Measurements from ENCODE around the gene SLC12A8. TPM values are rescaled to one million over a fixed set of nuclear protein-coding genes. Genes with fewer than 3 reads are reported as not detected.

SLC12A8 gene
- total and polyA plus RNA-seq, 2 donors (not counting 1 experiment from before 2014, with no cell fraction given): 0.57 to 1.1 TPM

GRCh38 chr3:125050488-125051090, 162.0 kb downstream of the SLC12A8 start:
- Histone ChIP-seq H3K4me1 (ENCODE audit: control insufficient read depth in 2 of 2, insufficient read depth in 2 of 2, low read length in 2 of 2) (peaks cover 31 to 39% of the 10 kb centered on the region in 2 donors), H3K27me3 (replicated peaks in 1 of 4; ENCODE audit: control extremely low read depth in 1 of 4, control insufficient read depth in 3 of 4, insufficient read depth in 4 of 4, low read length in 3 of 4) (no peaks in the 10 kb centered on the region), H4K20me1 (ENCODE audit: control insufficient read depth, insufficient read depth, low read length, poor library complexity, severe bottlenecking) (no peaks in the 10 kb centered on the region), H3K4me2 (replicated peaks; ENCODE audit: low read depth, low read length, poor library complexity, severe bottlenecking) (no peak overlapping the region), H3K27ac (ENCODE audit: low read length in 2 of 2) (no peak overlapping the region), H3K4me3 (ENCODE audit: control extremely low read depth in 1 of 5, extremely low read depth in 1 of 5, insufficient read depth in 1 of 5, low read depth in 2 of 5, low read length in 4 of 5) (no peak overlapping the region), H3K9ac (ENCODE audit: low read length) (no peak overlapping the region), H2AFZ (ENCODE audit: insufficient read depth, low read depth, low read length, poor library complexity, severe bottlenecking) (no peak overlapping the region), H3K36me3 (replicated peaks in 1 of 2; ENCODE audit: control extremely low read depth in 1 of 2, control insufficient read depth in 1 of 2, extremely low read depth in 1 of 2, insufficient read depth in 2 of 2, low read length in 1 of 2) (no peaks in the 10 kb centered on the region), H3K79me2 (ENCODE audit: control insufficient read depth, insufficient read depth, low read length) (peaks cover 16% of the 10 kb centered on the region), H3K9me3 (ENCODE audit: control extremely low read depth in 1 of 3, control insufficient read depth in 2 of 3, insufficient read depth in 1 of 3, low read length in 2 of 3) (no peaks in the 10 kb centered on the region)
- peaks cover 37% of the 10 kb centered on the region for H3K4me1 Mint-ChIP-seq
- H3K4me3 Mint-ChIP-seq: no peak overlapping the region
- CTCF ChIA-PET: no interaction called here
- no peak for TF ChIP-seq EZH2 (IDR thresholded peaks at IDR 0.05; ENCODE audit: borderline replicate concordance, insufficient read depth, low read depth, low read length, poor library complexity, severe bottlenecking)
- TF ChIP-seq, protein P1, sequence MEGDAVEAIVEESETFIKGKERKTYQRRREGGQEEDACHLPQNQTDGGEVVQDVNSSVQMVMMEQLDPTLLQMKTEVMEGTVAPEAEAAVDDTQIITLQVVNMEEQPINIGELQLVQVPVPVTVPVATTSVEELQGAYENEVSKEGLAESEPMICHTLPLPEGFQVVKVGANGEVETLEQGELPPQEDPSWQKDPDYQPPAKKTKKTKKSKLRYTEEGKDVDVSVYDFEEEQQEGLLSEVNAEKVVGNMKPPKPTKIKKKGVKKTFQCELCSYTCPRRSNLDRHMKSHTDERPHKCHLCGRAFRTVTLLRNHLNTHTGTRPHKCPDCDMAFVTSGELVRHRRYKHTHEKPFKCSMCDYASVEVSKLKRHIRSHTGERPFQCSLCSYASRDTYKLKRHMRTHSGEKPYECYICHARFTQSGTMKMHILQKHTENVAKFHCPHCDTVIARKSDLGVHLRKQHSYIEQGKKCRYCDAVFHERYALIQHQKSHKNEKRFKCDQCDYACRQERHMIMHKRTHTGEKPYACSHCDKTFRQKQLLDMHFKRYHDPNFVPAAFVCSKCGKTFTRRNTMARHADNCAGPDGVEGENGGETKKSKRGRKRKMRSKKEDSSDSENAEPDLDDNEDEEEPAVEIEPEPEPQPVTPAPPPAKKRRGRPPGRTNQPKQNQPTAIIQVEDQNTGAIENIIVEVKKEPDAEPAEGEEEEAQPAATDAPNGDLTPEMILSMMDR (IDR thresholded peaks at IDR 0.05): no peak
- POLR2A ChIA-PET: no interaction called here
- no peak overlapping the region for H3K27ac Mint-ChIP-seq
- WGBS (ENCODE audit: insufficient coverage): 97% methylated on average over 3 of the region's 6 CpGs
- intact Hi-C loops (cut with micrococcal nuclease): loop anchor here (10.0 kb wide), 1 partner anchor 544 kb away; the partner anchor contains the start of gene OSBPL11
- H3K27me3 Mint-ChIP-seq: no peaks in the 10 kb centered on the region
- ATAC-seq (ENCODE audit: low read depth) (no peak), DNase-seq (no peak)
- H3K9me3 Mint-ChIP-seq (ENCODE audit: insufficient read depth): no peaks in the 10 kb centered on the region

DNA sequence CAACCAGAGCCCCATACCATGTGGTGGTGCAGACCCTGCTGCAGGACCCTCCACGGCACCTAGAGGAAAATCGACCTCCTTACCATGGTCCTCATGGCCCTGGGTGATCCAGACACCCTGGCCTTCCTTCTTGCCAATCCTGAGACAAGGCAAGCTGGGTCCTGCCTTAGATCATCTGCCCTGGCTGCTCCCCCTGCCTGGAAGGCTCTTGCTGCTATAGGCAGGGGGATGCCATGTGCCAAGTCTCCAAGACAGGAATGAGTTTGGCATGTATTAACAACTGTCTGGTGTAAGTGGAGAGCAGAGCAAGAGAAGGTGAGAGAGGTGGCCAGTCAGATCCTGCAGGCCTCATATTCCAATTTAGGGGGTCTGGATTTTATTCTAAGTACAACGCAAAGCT, 164.3 kb downstream of the SLC12A8 start:
- no peak for ATAC-seq (ENCODE audit: low read depth)
- ChIA-PET CTCF (interaction anchor here (1.2 kb wide), 1 partner anchor 11 kb away, joined by 4 read pairs; no protein-coding TSS in a partner anchor), POLR2A (no interaction called here)
- Mint-ChIP-seq H3K27ac (no peak overlapping the region), H3K4me1 (peaks cover 20% of the 10 kb centered on the region), H3K4me3 (no peak overlapping the region), H3K9me3 (ENCODE audit: insufficient read depth) (no peaks in the 10 kb centered on the region), H3K27me3 (no peaks in the 10 kb centered on the region)
- Histone ChIP-seq H3K27ac (ENCODE audit: low read length in 2 of 2) (no peak overlapping the region), H2AFZ (ENCODE audit: insufficient read depth, low read depth, low read length, poor library complexity, severe bottlenecking) (no peak overlapping the region), H3K9ac (ENCODE audit: low read length) (no peak overlapping the region), H3K27me3 (replicated peaks in 1 of 4; ENCODE audit: control extremely low read depth in 1 of 4, control insufficient read depth in 3 of 4, insufficient read depth in 4 of 4, low read length in 3 of 4) (no peaks in the 10 kb centered on the region), H3K4me2 (replicated peaks; ENCODE audit: low read depth, low read length, poor library complexity, severe bottlenecking) (no peak overlapping the region), H3K9me3 (ENCODE audit: control extremely low read depth in 1 of 3, control insufficient read depth in 2 of 3, insufficient read depth in 1 of 3, low read length in 2 of 3) (no peaks in the 10 kb centered on the region), H4K20me1 (ENCODE audit: control insufficient read depth, insufficient read depth, low read length, poor library complexity, severe bottlenecking) (no peaks in the 10 kb centered on the region), H3K4me1 (ENCODE audit: control insufficient read depth in 2 of 2, insufficient read depth in 2 of 2, low read length in 2 of 2) (peaks cover 21 to 22% of the 10 kb centered on the region in 2 donors), H3K4me3 (ENCODE audit: control extremely low read depth in 1 of 5, extremely low read depth in 1 of 5, insufficient read depth in 1 of 5, low read depth in 2 of 5, low read length in 4 of 5) (no peak overlapping the region), H3K79me2 (ENCODE audit: control insufficient read depth, insufficient read depth, low read length) (peaks cover 20% of the 10 kb centered on the region), H3K36me3 (replicated peaks in 1 of 2; ENCODE audit: control extremely low read depth in 1 of 2, control insufficient read depth in 1 of 2, extremely low read depth in 1 of 2, insufficient read depth in 2 of 2, low read length in 1 of 2) (no peaks in the 10 kb centered on the region)
- no peak for TF ChIP-seq EZH2 (IDR thresholded peaks at IDR 0.05; ENCODE audit: borderline replicate concordance, insufficient read depth, low read depth, low read length, poor library complexity, severe bottlenecking)
- TF ChIP-seq, protein P1 (IDR thresholded peaks at IDR 0.05): no peak
- 95% methylated on average over 3 of the region's 3 CpGs for WGBS (ENCODE audit: insufficient coverage)
- intact Hi-C loops (cut with micrococcal nuclease): no loop called here
- DNase-seq: no peak

All from B cell (primary cell).